HG03108 (cell line): Measurements from ENCODE around the gene ADPRS.

ENCODE experiments used
- ATAC-seq: cut with Tn5 transposase; IDR thresholded peaks from one replicate; pipeline ENCODE4 v1.9.1; 2021; ENCODE audit warnings: moderate library complexity; ENCODE audit not compliant: unreplicated experiment

The ADPRS gene

DNA sequence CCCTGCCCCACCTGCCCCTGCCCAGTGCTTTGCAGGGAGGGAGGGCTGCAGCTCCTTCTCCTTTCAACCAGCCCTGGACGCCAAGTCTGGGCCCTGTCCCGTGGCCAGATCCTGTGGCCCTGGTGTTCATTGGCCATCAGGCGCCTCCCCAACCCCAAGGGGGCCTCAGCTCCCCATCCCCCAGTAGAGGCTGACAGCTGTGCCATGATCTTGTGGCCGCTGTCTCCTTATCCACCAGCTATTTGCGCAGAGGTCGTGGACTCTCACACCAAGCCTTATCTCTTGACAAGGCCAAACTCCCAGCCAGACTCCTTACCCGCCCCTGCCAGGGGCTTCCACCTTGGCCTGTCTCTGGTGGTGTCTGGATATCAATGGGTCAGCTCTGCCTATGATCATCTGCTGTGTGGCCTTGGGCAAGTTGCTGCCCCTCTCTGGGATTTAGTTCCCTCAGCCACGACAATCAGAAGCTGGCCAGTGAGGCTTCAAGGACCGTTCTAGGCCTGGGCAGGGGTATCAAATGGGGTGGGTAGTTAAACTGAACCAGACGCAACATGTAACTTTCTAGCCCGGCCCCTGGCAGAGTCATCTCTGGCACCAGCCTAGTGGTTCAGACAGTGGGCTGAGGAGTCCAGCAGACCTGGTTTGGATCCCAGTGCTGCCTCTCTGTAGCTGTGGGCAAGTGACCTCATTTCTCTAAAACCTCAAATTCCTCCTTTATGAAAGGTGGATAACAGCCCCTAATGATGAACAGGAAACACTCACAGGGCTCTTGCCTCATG, 39.6 kb downstream of the ADPRS start:
- no peak for ATAC-seq

DNA sequence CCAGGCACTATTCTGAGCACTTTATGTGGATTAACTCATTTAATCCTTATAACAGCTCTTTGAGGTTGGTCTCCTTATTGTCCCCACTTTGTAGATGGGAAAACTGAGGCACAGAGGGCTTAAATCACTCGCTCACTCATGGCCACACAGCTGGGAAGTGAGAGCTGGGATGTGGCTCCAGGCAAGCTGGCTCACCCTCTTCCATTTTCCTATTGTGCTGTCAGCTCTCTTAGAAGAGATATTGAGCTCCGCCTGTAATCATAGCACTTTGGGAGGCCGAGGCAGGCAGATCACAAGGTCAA, 40.2 kb downstream of the ADPRS start:
- no peak for ATAC-seq

DNA sequence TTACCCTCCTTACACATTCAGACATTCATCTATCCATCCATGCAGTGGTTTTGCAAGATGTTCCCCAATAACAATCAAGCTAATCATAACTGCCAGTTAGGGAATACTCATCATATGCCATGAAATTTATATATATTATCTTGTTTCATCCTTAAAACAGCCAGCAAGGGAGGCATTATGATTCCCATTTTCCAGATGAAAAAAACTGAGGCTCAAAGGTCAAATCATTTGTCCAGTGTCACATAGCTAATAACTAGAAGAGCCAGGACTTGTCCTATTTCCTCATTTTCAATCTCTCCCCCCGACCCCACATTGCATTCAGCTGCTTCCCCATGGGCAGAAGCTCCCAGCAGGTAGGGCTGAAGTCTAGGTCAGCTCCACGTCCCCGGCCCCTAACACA, 43.3 kb downstream of the ADPRS start:
- ATAC-seq: no peak

- no peak for ATAC-seq
Observed at GRCh38 chr1:36133484-36133883, 44.8 kb downstream of the ADPRS start.

- ATAC-seq: no peak
Observed at GRCh38 chr1:36134031-36134430, 45.3 kb downstream of the ADPRS start.

DNA sequence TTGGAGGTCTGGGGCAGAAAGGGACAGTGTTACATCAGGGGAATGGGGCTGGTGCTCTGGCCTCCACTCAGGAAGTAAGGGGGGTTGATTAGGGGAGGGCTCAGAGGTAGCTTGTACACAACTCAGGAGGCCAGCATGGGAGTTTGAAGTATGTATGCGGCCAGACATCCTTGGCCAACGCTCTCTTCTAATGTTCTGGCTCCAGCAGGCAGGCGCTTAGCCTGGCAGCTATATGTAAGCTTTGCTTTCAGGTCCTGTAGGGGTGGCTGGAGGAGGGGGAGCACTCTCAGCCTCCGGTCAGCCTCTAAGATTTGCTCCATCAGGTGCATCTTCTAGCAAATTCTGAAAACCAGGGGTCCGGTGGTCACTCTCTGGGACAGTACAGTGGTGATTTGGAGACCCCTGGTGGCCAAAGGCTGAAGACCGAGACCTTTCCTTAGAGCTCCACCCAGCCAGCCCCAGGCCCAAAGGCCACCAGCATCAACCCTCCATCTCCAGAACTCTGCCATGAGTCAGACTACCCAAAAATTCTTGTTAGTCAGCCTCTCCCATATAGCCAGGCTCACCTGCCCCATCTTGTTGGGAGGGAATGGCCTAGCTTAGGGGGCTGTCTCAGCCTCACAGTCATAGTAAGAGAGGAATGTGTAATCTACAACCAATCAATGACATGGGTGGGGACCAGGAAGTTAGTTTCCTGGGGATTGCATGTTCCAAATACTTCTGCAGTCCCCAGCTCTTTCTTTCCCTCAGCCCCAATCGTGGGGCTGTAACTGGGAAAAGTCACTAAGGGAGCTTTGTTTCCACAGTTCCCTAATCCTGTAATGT, 46.0 kb downstream of the ADPRS start:
- ATAC-seq: no peak

DNA sequence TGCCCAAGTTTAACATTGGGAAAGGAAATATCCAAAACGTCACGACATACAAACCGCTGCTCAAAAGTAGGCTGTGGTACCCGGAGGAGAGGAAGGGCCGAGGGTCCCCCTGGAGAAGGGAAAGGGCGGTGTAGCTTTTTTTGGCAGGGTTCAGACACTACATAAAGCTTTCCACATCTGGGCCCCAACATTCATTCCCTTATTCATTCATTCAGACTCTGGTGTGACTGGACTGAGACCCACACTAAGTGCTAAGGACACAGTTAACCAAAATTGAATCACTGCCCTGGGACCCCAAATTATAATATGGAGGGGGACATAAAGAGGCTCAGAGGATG, 46.6 kb downstream of the ADPRS start:
- ATAC-seq: no peak

DNA sequence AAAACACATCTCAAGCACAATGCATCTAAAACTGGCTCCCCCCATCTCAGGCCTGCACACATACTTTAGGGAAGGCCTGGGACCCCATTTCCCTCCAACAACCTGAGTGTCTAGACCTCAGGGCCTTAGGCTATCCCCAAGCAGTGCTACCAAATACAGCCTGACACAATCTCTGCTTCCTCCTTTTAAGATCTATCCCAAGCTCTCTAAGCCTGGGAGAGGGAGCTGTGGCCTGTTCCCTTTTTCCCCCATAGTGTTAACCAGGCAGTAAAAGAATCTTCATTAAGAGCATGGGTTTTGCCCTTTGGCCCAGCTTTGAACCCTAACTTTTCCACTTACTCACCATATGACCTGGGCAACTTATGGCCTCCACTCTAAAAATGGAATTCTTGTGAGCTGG, 47.1 kb downstream of the ADPRS start:
- no peak for ATAC-seq

DNA sequence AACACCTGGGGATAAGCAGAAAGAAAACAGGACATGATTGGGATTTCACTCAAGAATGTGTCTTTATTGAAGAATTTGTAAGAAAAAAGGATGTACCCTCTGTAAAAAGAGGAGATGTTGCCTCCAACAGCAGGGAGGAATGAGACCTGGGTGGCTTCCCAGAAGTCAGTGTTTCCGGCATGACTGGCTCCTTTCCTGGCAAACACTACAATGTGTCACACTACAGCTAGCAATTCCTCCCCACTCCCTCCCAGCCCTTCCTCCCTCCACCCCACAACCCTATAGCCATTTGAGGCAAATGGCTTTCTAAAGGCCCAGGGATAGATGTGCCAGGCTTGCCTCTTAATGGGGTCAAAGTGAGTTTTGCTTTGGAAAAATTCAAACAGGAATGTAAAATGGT, 47.8 kb downstream of the ADPRS start:
- no peak for ATAC-seq

- ATAC-seq: no peak
Observed at GRCh38 chr1:36137226-36137625, 48.5 kb downstream of the ADPRS start.

- ATAC-seq: no peak
Observed at GRCh38 chr1:36137776-36138175, 49.1 kb downstream of the ADPRS start.

- ATAC-seq: no peak
Observed at GRCh38 chr1:36139521-36139920, 50.8 kb downstream of the ADPRS start.

DNA sequence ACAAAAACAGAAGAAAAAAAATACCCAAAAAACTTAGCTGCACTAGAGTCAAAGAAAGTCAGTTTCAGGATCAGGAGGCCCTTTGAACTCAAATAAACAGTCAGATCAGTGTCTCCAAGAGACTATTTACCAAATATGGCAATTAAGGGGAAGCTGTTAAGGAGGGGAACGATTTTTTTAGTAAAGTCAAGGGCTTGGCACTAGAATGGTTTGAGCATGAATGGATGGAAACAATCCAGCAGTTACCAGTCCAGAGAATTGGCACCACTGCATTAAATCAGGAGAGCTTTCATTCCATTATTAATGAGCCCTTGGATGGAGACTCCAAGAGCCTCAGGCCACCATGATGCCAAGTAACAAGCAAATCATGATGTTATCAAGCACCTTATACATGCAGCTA, 53.4 kb downstream of the ADPRS start:
- no peak for ATAC-seq

- ATAC-seq: no peak
Observed at GRCh38 chr1:36143424-36143823, 54.7 kb downstream of the ADPRS start.
